Caco-2 (cell line): ENCODE measurements around the gene ENAH. TPM values are rescaled to one million over a fixed set of nuclear protein-coding genes. Genes with fewer than 3 reads are reported as not detected.

Experiments
- BruUV-seq: library from RNA; stranded (reverse); fragments of 400-500 nt; replicated peaks from 2 replicates; lab custom pipeline; 2021; lab: Mats Ljungman, UMichigan
- CTCF ChIA-PET: fragments of 300-600 bp; sonication (Branson Sonifier 250); formaldehyde crosslinking; loops from one replicate; lab custom pipeline; 2022; ENCODE audit warnings: antibody characterized with exemption; lab: Charles Lee
- POLR2A ChIA-PET: fragments of 300-600 bp; sonication (Branson Sonifier 250); formaldehyde crosslinking; loops from one replicate; lab custom pipeline; 2022; ENCODE audit warnings: antibody characterized with exemption; lab: Charles Lee
- DNase-seq, 2 experiments: peaks; one replicate each; pipeline versions ENCODE4 v3.0.0 to v3.0.0-alpha.2; 2020 to 2022
- H3K27me3 ChIP-seq: replicated peaks from 2 replicates; pipeline ENCODE4 v1.6.0; 2011; ENCODE audit warnings: low read length; ENCODE audit not compliant: control insufficient read depth, insufficient read depth
- H3K36me3 ChIP-seq: 2 replicates; pipeline ENCODE4 v1.5.1; 2011; ENCODE audit warnings: low read length; ENCODE audit not compliant: control insufficient read depth, insufficient read depth
- H3K4me1 ChIP-seq: fragments of 250-450 bp; sonication (Bioruptor Pico); 2 replicates; pipeline ENCODE4 v1.5.1; 2020; ENCODE audit warnings: mild to moderate bottlenecking
- H3K4me3 ChIP-seq: 2 replicates; pipeline ENCODE4 v1.5.1; 2011; ENCODE audit warnings: low read depth, mild to moderate bottlenecking, control low read depth, low read length
- H3K9me3 ChIP-seq: fragments of 250-450 bp; sonication (Bioruptor Pico); 2 replicates; pipeline ENCODE4 v1.5.1; 2020; ENCODE audit warnings: mild to moderate bottlenecking, moderate library complexity
- H3K27ac Mint-ChIP-seq: one replicate; pipeline ENCODE4 v1.8.0; 2022; ENCODE audit warnings: mixed read lengths; ENCODE audit not compliant: unreplicated experiment
- H3K27me3 Mint-ChIP-seq: one replicate; pipeline ENCODE4 v1.8.0; 2022; ENCODE audit warnings: mixed read lengths; ENCODE audit not compliant: insufficient read depth, unreplicated experiment
- H3K36me3 Mint-ChIP-seq: one replicate; pipeline ENCODE4 v1.8.0; 2022; ENCODE audit warnings: mild to moderate bottlenecking, mixed read lengths; ENCODE audit not compliant: insufficient read depth, unreplicated experiment
- H3K4me1 Mint-ChIP-seq: one replicate; pipeline ENCODE4 v1.8.0; 2022; ENCODE audit warnings: low read depth, mixed read lengths; ENCODE audit not compliant: unreplicated experiment
- H3K4me3 Mint-ChIP-seq: one replicate; pipeline ENCODE4 v1.8.0; 2022; ENCODE audit warnings: mild to moderate bottlenecking, moderate library complexity, mixed read lengths; ENCODE audit not compliant: unreplicated experiment
- H3K9me3 Mint-ChIP-seq: one replicate; pipeline ENCODE4 v1.8.0; 2022; ENCODE audit warnings: mixed read lengths; ENCODE audit not compliant: unreplicated experiment
- intact Hi-C: fragments of 100-400 bp; cut with micrococcal nuclease; formaldehyde crosslinking; loops from one replicate; pipeline ENCODE4 v1.10.0; 2022; ENCODE audit not compliant: unreplicated experiment
- total RNA-seq: library from RNA; stranded (reverse); gene quantifications from 2 replicates; pipeline ENCODE4 v1.2.3, GENCODE V29; 2022
- TF ChIP-seq, protein P1 (sequence below), 2 experiments: fragments of 200-600 bp in 1 of 2; IDR thresholded peaks; 1 replicate in 1 of 2; 2 replicates in 1 of 2; pipeline versions ENCODE4 v1.5.1 to v1.8.0; 2011 to 2022; ENCODE audit warnings: antibody characterized with exemption in 1 of 2, control low read depth in 1 of 2, inconsistent platforms in 1 of 2, low read depth in 1 of 2, low read length in 1 of 2, mild to moderate bottlenecking in 1 of 2, moderate library complexity in 1 of 2; ENCODE audit not compliant: insufficient read depth in 1 of 2, severe bottlenecking in 1 of 2, unreplicated experiment in 1 of 2

ENAH gene
- total RNA-seq, 1 experiment from 2014 or later = 78.0 TPM

DNA sequence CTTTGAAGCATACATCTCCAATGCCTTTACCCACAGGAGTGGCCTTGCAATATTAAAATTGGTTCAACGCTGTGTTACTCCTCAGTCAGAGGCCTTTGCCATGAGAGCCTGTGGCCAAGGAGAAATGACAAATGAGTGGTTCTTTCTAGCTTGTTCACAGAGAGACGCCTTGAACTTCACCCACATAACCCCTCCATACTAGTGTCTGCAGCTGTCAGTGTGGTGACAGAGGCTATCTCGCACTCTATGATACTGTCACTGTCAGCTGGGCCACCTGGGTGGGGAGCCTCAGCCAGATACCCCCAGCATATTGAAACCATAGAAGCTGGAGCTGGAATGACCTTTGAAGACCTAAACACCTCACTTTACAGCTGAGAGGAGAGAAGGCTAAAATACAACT lies 167.7 kb downstream of the ENAH start:
- Histone ChIP-seq H3K4me3 (no peak overlapping the region), H3K9me3 (no peaks in the 10 kb centered on the region), H3K4me1 (no peaks in the 10 kb centered on the region), H3K36me3 (no peaks in the 10 kb centered on the region), H3K27me3 (no peaks in the 10 kb centered on the region)
- H3K4me1 Mint-ChIP-seq = peaks cover 8% of the 10 kb centered on the region
- H3K27me3 Mint-ChIP-seq = no peaks in the 10 kb centered on the region
- H3K27ac Mint-ChIP-seq = no peak overlapping the region
- DNase-seq = no peak
- intact Hi-C loops = no loop called here
- BruUV-seq = no TSS peak
- H3K4me3 Mint-ChIP-seq = no peak overlapping the region
- TF ChIP-seq, protein P1, sequence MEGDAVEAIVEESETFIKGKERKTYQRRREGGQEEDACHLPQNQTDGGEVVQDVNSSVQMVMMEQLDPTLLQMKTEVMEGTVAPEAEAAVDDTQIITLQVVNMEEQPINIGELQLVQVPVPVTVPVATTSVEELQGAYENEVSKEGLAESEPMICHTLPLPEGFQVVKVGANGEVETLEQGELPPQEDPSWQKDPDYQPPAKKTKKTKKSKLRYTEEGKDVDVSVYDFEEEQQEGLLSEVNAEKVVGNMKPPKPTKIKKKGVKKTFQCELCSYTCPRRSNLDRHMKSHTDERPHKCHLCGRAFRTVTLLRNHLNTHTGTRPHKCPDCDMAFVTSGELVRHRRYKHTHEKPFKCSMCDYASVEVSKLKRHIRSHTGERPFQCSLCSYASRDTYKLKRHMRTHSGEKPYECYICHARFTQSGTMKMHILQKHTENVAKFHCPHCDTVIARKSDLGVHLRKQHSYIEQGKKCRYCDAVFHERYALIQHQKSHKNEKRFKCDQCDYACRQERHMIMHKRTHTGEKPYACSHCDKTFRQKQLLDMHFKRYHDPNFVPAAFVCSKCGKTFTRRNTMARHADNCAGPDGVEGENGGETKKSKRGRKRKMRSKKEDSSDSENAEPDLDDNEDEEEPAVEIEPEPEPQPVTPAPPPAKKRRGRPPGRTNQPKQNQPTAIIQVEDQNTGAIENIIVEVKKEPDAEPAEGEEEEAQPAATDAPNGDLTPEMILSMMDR (IDR thresholded peaks at IDR 0.05; ENCODE audit: insufficient read depth in 1 of 2, low read depth in 1 of 2, low read length in 1 of 2, severe bottlenecking in 1 of 2, unreplicated experiment in 1 of 2) = no peak
- ChIA-PET POLR2A (no interaction called here), CTCF (interaction anchor here (0.6 kb wide), 1 partner anchor 10 kb away, joined by 3 read pairs; no protein-coding TSS in a partner anchor)
- H3K36me3 Mint-ChIP-seq = peaks cover 11% of the 10 kb centered on the region
- no peaks in the 10 kb centered on the region for H3K9me3 Mint-ChIP-seq

DNA sequence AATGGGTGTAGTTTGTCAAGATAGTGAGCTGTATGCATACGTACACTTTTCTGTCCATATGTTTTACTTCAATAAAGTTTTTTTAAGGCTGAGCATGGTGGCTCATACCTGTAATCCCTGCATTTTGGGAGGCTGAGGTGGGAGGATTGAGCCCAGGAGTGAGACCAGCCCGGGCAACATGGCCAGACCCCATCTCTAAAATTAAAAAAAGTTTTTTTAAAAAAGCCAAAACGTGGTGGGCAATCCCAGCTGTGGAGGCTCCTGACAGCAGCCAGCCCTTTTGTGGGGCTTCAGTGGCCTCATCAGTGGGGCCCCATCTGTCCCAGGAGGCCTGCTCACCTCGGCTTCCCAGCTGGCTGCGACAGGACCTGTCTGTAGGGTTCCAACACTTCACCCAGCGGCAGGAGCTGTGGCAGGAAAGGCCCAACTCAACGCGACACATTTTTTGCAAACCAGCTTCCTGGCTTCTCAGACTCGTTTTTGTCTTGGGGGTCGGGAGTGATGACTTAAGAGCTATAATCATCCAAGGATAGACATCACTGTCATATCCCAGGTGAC lies 168.2 kb downstream of the ENAH start:
- Mint-ChIP-seq H3K36me3 (peaks cover 11% of the 10 kb centered on the region), H3K4me1 (peaks cover 8% of the 10 kb centered on the region), H3K9me3 (no peaks in the 10 kb centered on the region), H3K27ac (no peak overlapping the region), H3K4me3 (no peak overlapping the region), H3K27me3 (no peaks in the 10 kb centered on the region)
- intact Hi-C loops = no loop called here
- BruUV-seq = no TSS peak
- no peaks in the 10 kb centered on the region for H3K27me3 ChIP-seq
- H3K4me3 ChIP-seq = no peak overlapping the region
- H3K4me1 ChIP-seq = no peaks in the 10 kb centered on the region
- TF ChIP-seq, protein P1 (IDR thresholded peaks at IDR 0.05; ENCODE audit: insufficient read depth in 1 of 2, low read depth in 1 of 2, low read length in 1 of 2, severe bottlenecking in 1 of 2, unreplicated experiment in 1 of 2) = no peak
- POLR2A ChIA-PET = no interaction called here
- no peaks in the 10 kb centered on the region for H3K9me3 ChIP-seq
- CTCF ChIA-PET = interaction anchor here (0.6 kb wide), 1 partner anchor 10 kb away, joined by 3 read pairs; no protein-coding TSS in a partner anchor
- no peak for DNase-seq
- H3K36me3 ChIP-seq = no peaks in the 10 kb centered on the region

DNA sequence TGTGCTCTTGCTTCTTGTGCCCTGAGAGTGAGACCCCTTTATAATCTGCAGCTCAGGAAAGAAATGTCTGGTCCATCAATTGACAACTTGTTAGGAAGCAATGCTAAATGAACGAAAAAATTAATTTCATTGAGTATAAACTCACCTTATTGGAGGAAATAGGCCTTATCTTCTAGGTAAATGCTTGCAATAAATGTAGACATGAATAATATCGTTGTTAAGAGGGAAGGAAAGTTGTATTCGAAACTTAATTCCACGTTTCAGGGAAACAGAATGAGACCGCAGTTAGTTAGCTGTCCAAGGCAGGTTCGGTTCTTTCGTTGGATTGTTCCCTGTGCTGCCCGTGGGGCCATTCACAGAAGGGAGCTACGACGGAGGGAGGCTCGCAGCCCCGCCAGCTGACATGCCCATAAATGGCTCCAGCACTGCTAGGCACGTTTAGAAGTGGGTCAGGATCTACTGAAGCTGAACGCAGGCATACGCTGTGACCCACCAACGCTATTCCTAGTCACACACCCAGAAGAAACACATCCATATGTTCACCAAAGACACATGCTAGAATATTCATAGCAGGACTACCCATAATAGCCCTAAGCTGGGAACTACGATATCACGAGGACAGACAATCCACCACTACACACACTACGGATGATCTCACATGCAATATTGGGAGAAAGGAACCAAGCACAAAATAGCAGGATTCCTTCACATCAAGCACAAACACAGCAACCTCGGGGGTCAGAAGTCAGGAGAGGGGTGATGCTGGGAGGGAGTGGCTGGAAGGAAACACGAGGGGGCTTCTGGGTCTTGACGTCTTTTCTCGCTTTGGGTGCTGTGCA lies 168.9 kb downstream of the ENAH start:
- Mint-ChIP-seq H3K27me3 (no peaks in the 10 kb centered on the region), H3K4me1 (peaks cover 8% of the 10 kb centered on the region), H3K27ac (no peak overlapping the region), H3K4me3 (no peak overlapping the region), H3K36me3 (peaks cover 11% of the 10 kb centered on the region), H3K9me3 (no peaks in the 10 kb centered on the region)
- no TSS peak for BruUV-seq
- ChIA-PET POLR2A (no interaction called here), CTCF (no interaction called here)
- H3K4me3 ChIP-seq = no peak overlapping the region
- no peaks in the 10 kb centered on the region for H3K36me3 ChIP-seq
- H3K27me3 ChIP-seq = no peaks in the 10 kb centered on the region
- TF ChIP-seq, protein P1 (IDR thresholded peaks at IDR 0.05; ENCODE audit: insufficient read depth in 1 of 2, low read depth in 1 of 2, low read length in 1 of 2, severe bottlenecking in 1 of 2, unreplicated experiment in 1 of 2) = no peak
- no peaks in the 10 kb centered on the region for H3K9me3 ChIP-seq
- intact Hi-C loops = no loop called here
- DNase-seq = no peak
- H3K4me1 ChIP-seq = no peaks in the 10 kb centered on the region
